ENCODE results near the gene EMILIN2. TPM values are rescaled to one million over a fixed set of nuclear protein-coding genes. Genes with fewer than 3 reads are reported as not detected.

EMILIN2 gene
- total and polyA plus RNA-seq, 2 of the 13 experiments (the other 11 are each of a cell fraction or from before 2014, with no cell fraction given) = 7.6 to 8.2 TPM

DNA sequence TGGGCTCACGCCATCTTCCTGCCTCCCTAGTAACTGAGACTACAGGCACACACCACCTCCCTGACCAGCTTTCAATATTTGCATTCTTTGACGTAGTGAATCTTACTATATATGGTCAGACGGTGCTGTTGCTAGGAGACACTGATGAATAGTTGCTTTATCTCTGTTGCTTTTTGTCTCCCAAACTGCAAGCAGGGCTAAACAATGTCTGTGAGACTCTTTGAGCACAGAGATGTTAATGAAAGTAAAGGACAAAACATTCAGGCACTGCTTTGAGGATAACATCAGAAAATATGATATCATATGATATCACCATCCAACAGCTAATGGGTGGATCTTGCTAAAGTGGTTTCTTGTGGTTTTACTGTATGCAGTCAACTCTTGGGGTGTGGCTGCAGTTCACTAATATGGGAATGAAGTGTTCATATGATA lies 43.0 kb downstream of the EMILIN2 start:
- H3K27me3 ChIP-seq (ENCODE audit: control insufficient read depth in 1 of 2, insufficient read depth in 2 of 2, low read length in 2 of 2) = peaks cover 2 to 19% of the 10 kb centered on the region in 2 experiments; a peak in 4 of 5 replicates
- CTCF ChIA-PET (ENCODE audit: low intra/inter-chr PET ratio, low total read pairs) = no interaction called here
- no peaks in the 10 kb centered on the region for H4K20me1 ChIP-seq (ENCODE audit: insufficient read depth, low read length)
- no peak overlapping the region for H3K4me2 ChIP-seq (ENCODE audit: low read depth, low read length)
- DNase-seq (ENCODE audit: low spot score) (peak; percentile 33), FAIRE-seq (no peak), ATAC-seq (no peak)
- H3K4me1 ChIP-seq (ENCODE audit: insufficient read depth, low read length) = peaks cover 24% of the 10 kb centered on the region
- H3K9ac ChIP-seq (ENCODE audit: insufficient read depth, low read depth, low read length) = no peak overlapping the region
- WGBS (ENCODE audit: low lambda C conversion rate) = 8% methylated on average over 3 of the region's 3 CpGs
- no peaks in the 10 kb centered on the region for H3K79me2 ChIP-seq (ENCODE audit: insufficient read depth, low read length)
- no peak overlapping the region for H2AFZ ChIP-seq (ENCODE audit: low read length)
- H3K27ac ChIP-seq (ENCODE audit: extremely low read length, insufficient read depth, low read length) = no peak overlapping the region
- no peaks in the 10 kb centered on the region for H3K9me3 ChIP-seq (ENCODE audit: low read length)
- H3K36me3 ChIP-seq (replicated peaks in 1 of 2; ENCODE audit: control insufficient read depth in 1 of 2, insufficient read depth in 2 of 2, low read length in 2 of 2) = no peaks in the 10 kb centered on the region
- no peak overlapping the region for H3K4me3 ChIP-seq (replicated peaks in 1 of 3; ENCODE audit: insufficient read depth in 1 of 3, low read depth in 2 of 3, low read length in 3 of 3)
- no TSS peak for BruUV-seq (replicated peaks)
- intact Hi-C loops (cut with micrococcal nuclease; ENCODE audit: unreplicated experiment) = no loop called here
- POLR2A ChIA-PET = no interaction called here
- in situ Hi-C loops (cut with HindIII; ENCODE audit: extremely low pct_ligation_motif_present, low pct_unique_long_range_greater_than_20kb) = no loop called here
- peak; percentile 86 for TF ChIP-seq SRF (IDR thresholded peaks at IDR 0.05; ENCODE audit: low read depth, low read length)
- no peak for TF ChIP-seq SIN3A (IDR thresholded peaks at IDR 0.05; ENCODE audit: borderline replicate concordance, low read depth, low read length)

GRCh38 chr18:2890606-2891005 lies 43.8 kb downstream of the EMILIN2 start:
- H3K4me1 ChIP-seq (ENCODE audit: insufficient read depth, low read length) = peaks cover 28% of the 10 kb centered on the region
- H3K4me3 ChIP-seq (replicated peaks in 1 of 3; ENCODE audit: insufficient read depth in 1 of 3, low read depth in 2 of 3, low read length in 3 of 3) = no peak overlapping the region
- peaks cover 2 to 19% of the 10 kb centered on the region in 2 experiments; a peak in 4 of 5 replicates for H3K27me3 ChIP-seq (ENCODE audit: control insufficient read depth in 1 of 2, insufficient read depth in 2 of 2, low read length in 2 of 2)
- 40% methylated on average over 5 of the region's 5 CpGs for WGBS (ENCODE audit: low lambda C conversion rate)
- ATAC-seq (no peak), FAIRE-seq (no peak), DNase-seq (ENCODE audit: low spot score) (no peak)
- in situ Hi-C loops (cut with HindIII; ENCODE audit: extremely low pct_ligation_motif_present, low pct_unique_long_range_greater_than_20kb) = no loop called here
- H3K4me2 ChIP-seq (ENCODE audit: low read depth, low read length) = no peak overlapping the region
- no peak overlapping the region for H2AFZ ChIP-seq (ENCODE audit: low read length)
- TF ChIP-seq, protein P1, sequence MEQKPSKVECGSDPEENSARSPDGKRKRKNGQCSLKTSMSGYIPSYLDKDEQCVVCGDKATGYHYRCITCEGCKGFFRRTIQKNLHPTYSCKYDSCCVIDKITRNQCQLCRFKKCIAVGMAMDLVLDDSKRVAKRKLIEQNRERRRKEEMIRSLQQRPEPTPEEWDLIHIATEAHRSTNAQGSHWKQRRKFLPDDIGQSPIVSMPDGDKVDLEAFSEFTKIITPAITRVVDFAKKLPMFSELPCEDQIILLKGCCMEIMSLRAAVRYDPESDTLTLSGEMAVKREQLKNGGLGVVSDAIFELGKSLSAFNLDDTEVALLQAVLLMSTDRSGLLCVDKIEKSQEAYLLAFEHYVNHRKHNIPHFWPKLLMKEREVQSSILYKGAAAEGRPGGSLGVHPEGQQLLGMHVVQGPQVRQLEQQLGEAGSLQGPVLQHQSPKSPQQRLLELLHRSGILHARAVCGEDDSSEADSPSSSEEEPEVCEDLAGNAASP (CRISPR knock-in tag; IDR thresholded peaks at IDR 0.05; ENCODE audit: borderline replicate concordance) = no peak
- TF ChIP-seq NFE2 (CRISPR knock-in tag; IDR thresholded peaks at IDR 0.05) (no peak), HNRNPH1 (optimal IDR thresholded peaks at IDR 0.05; ENCODE audit: low read depth, low read length) (no peak), RBM22 (optimal IDR thresholded peaks at IDR 0.05; ENCODE audit: low read length) (no peak), RARA (CRISPR knock-in tag; IDR thresholded peaks at IDR 0.05) (no peak), PAWR (CRISPR knock-in tag; IDR thresholded peaks at IDR 0.05; ENCODE audit: borderline replicate concordance) (no peak), ELF3 (CRISPR knock-in tag; IDR thresholded peaks at IDR 0.05) (no peak)
- TF ChIP-seq, protein P2, sequence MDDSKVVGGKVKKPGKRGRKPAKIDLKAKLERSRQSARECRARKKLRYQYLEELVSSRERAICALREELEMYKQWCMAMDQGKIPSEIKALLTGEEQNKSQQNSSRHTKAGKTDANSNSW (CRISPR knock-in tag; IDR thresholded peaks at IDR 0.05; ENCODE audit: borderline replicate concordance) = no peak
- intact Hi-C loops (cut with micrococcal nuclease; ENCODE audit: unreplicated experiment) = no loop called here
- no peaks in the 10 kb centered on the region for H3K36me3 ChIP-seq (replicated peaks in 1 of 2; ENCODE audit: control insufficient read depth in 1 of 2, insufficient read depth in 2 of 2, low read length in 2 of 2)
- H3K27ac ChIP-seq (ENCODE audit: extremely low read length, insufficient read depth, low read length) = no peak overlapping the region
- BruUV-seq (replicated peaks) = no TSS peak
- no peaks in the 10 kb centered on the region for H3K79me2 ChIP-seq (ENCODE audit: insufficient read depth, low read length)
- no peaks in the 10 kb centered on the region for H4K20me1 ChIP-seq (ENCODE audit: insufficient read depth, low read length)
- no peak overlapping the region for H3K9ac ChIP-seq (ENCODE audit: insufficient read depth, low read depth, low read length)
- ChIA-PET POLR2A (interaction anchor here (1.1 kb wide), 1 partner anchor 15 kb away, joined by 4 read pairs; no protein-coding TSS in a partner anchor), CTCF (ENCODE audit: low intra/inter-chr PET ratio, low total read pairs) (no interaction called here)
- no peaks in the 10 kb centered on the region for H3K9me3 ChIP-seq (ENCODE audit: low read length)

All from HepG2 (cell line).